GM12873 (cell line): ENCODE measurements around the gene C6orf120.

ENCODE experiments used
- TF ChIP-seq, protein P1 (sequence below): IDR thresholded peaks from 2 replicates; pipeline ENCODE4 v1.5.1; 2012; ENCODE audit warnings: low read depth, mild to moderate bottlenecking, moderate library complexity, low read length, control low read depth; ENCODE audit not compliant: insufficient read depth; ENCODE audit errors: missing control alignments

The C6orf120 gene

DNA sequence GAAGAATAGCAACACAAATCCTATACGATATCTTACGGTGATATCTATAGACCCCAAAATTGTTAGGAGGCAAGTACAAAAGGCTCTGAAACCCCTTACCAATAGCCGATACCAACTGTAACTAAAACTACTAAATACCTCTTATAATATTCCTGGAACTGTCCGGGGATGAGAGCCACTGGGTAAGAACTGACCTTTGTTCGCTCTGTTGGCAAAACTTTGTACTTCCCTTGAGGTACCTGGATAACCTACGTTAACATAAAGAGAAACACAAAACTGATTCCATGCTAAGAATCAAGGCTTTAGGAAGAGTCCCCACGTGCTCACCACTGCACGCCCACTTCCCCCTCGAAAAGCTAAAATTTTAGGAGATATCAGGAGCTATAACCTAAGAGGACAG, 12.7 kb downstream of the C6orf120 start:
- TF ChIP-seq, protein P1, sequence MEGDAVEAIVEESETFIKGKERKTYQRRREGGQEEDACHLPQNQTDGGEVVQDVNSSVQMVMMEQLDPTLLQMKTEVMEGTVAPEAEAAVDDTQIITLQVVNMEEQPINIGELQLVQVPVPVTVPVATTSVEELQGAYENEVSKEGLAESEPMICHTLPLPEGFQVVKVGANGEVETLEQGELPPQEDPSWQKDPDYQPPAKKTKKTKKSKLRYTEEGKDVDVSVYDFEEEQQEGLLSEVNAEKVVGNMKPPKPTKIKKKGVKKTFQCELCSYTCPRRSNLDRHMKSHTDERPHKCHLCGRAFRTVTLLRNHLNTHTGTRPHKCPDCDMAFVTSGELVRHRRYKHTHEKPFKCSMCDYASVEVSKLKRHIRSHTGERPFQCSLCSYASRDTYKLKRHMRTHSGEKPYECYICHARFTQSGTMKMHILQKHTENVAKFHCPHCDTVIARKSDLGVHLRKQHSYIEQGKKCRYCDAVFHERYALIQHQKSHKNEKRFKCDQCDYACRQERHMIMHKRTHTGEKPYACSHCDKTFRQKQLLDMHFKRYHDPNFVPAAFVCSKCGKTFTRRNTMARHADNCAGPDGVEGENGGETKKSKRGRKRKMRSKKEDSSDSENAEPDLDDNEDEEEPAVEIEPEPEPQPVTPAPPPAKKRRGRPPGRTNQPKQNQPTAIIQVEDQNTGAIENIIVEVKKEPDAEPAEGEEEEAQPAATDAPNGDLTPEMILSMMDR = no peak

- TF ChIP-seq, protein P1 = no peak
Measured at GRCh38 chr6:169719117-169719516, 17.2 kb downstream of the C6orf120 start.

- TF ChIP-seq, protein P1 = peak; percentile 19
Measured at GRCh38 chr6:169720207-169720855, 18.4 kb downstream of the C6orf120 start.

GRCh38 chr6:169722362-169723199, 20.7 kb downstream of the C6orf120 start:
- TF ChIP-seq, protein P1 = no peak

- TF ChIP-seq, protein P1 = no peak
Measured at GRCh38 chr6:169723200-169723909, 21.4 kb downstream of the C6orf120 start.

GRCh38 chr6:169723991-169724493, 22.1 kb downstream of the C6orf120 start:
- TF ChIP-seq, protein P1 = no peak
